ENCODE data around the gene RANBP6.

Gene RANBP6

GRCh38 chr9:6007058-6007769 is 8.2 kb downstream of the RANBP6 start:
- Histone ChIP-seq H3K4me2 (ENCODE audit: low read length) (peak overlapping the region; percentile 100), H4K12ac (ENCODE audit: low read depth, low read length) (peak overlapping the region; percentile 14), H4K8ac (ENCODE audit: low read depth, low read length) (peak overlapping the region; percentile 71), H3K18ac (ENCODE audit: low read length) (peak overlapping the region; percentile 82), H2AK5ac (ENCODE audit: low read length) (no peak overlapping the region), H2BK12ac (ENCODE audit: low read length) (no peak overlapping the region), H3K27me3 (ENCODE audit: insufficient read depth, low read length) (no peaks in the 10 kb centered on the region), H3K9ac (ENCODE audit: low read length) (peak overlapping the region; percentile 68), H3K79me1 (ENCODE audit: low read length) (peaks cover 7% of the 10 kb centered on the region), H3K79me2 (ENCODE audit: control insufficient read depth, insufficient read depth, low read length, poor library complexity) (peaks cover 2% of the 10 kb centered on the region), H3K27ac (ENCODE audit: low read depth, low read length) (peak overlapping the region; percentile 87), H3K4me3 (ENCODE audit: low read depth, low read length) (peak overlapping the region; percentile 97), H2BK120ac (ENCODE audit: insufficient read depth, low read length, poor library complexity) (peak overlapping the region; percentile 71), H3K36me3 (ENCODE audit: control insufficient read depth in 1 of 2, insufficient read depth in 2 of 2, low read length in 2 of 2) (peaks cover 3 to 7% of the 10 kb centered on the region in 2 experiments), H2BK5ac (ENCODE audit: low read depth, low read length, poor library complexity) (peak overlapping the region; percentile 78), H3K14ac (ENCODE audit: low read length) (peak overlapping the region; percentile 68), H4K91ac (ENCODE audit: low read depth, low read length) (peak overlapping the region; percentile 68), H3K4ac (ENCODE audit: low read depth, low read length) (peak overlapping the region; percentile 20), H3K23ac (ENCODE audit: low read length) (no peak overlapping the region), H2AFZ (ENCODE audit: insufficient read depth, low read length, poor library complexity) (peak overlapping the region; percentile 17), H3K4me1 (ENCODE audit: control insufficient read depth in 1 of 2, insufficient read depth in 2 of 2, low read length in 2 of 2) (no peaks in the 10 kb centered on the region), H3K9me3 (ENCODE audit: insufficient read depth, low read depth, low read length) (no peaks in the 10 kb centered on the region)
- WGBS (ENCODE audit: extremely low coverage, insufficient coverage, insufficient read length): no CpG with 5 or more reads among the region's 59 CpGs
- DNase-seq: peak; percentile 73 to 77

- H2BK5ac ChIP-seq (ENCODE audit: low read depth, low read length, poor library complexity): no peak overlapping the region
- no peak overlapping the region for H3K14ac ChIP-seq (ENCODE audit: low read length)
- H3K9me3 ChIP-seq (ENCODE audit: insufficient read depth, low read depth, low read length): no peaks in the 10 kb centered on the region
- H2AFZ ChIP-seq (ENCODE audit: insufficient read depth, low read length, poor library complexity): no peak overlapping the region
- H4K91ac ChIP-seq (ENCODE audit: low read depth, low read length): no peak overlapping the region
- H2BK120ac ChIP-seq (ENCODE audit: insufficient read depth, low read length, poor library complexity): no peak overlapping the region
- H3K18ac ChIP-seq (ENCODE audit: low read length): no peak overlapping the region
- peak overlapping the region; percentile 97 for H3K4me3 ChIP-seq (ENCODE audit: low read depth, low read length)
- H3K36me3 ChIP-seq (ENCODE audit: control insufficient read depth in 1 of 2, insufficient read depth in 2 of 2, low read length in 2 of 2): peaks cover 3 to 7% of the 10 kb centered on the region in 2 experiments
- H2BK12ac ChIP-seq (ENCODE audit: low read length): no peak overlapping the region
- no peaks in the 10 kb centered on the region for H3K4me1 ChIP-seq (ENCODE audit: control insufficient read depth in 1 of 2, insufficient read depth in 2 of 2, low read length in 2 of 2)
- no peak overlapping the region for H3K27ac ChIP-seq (ENCODE audit: low read depth, low read length)
- no peak for DNase-seq
- no peak overlapping the region for H2AK5ac ChIP-seq (ENCODE audit: low read length)
- H3K79me1 ChIP-seq (ENCODE audit: low read length): peaks cover 7% of the 10 kb centered on the region
- no peak overlapping the region for H4K8ac ChIP-seq (ENCODE audit: low read depth, low read length)
- no peak overlapping the region for H3K4ac ChIP-seq (ENCODE audit: low read depth, low read length)
- no peak overlapping the region for H3K9ac ChIP-seq (ENCODE audit: low read length)
- H3K4me2 ChIP-seq (ENCODE audit: low read length): peak overlapping the region; percentile 100
- no peak overlapping the region for H3K23ac ChIP-seq (ENCODE audit: low read length)
- H3K79me2 ChIP-seq (ENCODE audit: control insufficient read depth, insufficient read depth, low read length, poor library complexity): peaks cover 2% of the 10 kb centered on the region
- H4K12ac ChIP-seq (ENCODE audit: low read depth, low read length): no peak overlapping the region
- no CpG with 5 or more reads among the region's 13 CpGs for WGBS (ENCODE audit: extremely low coverage, insufficient coverage, insufficient read length)
- H3K27me3 ChIP-seq (ENCODE audit: insufficient read depth, low read length): no peaks in the 10 kb centered on the region
Observed at GRCh38 chr9:6006749-6007057, 8.7 kb downstream of the RANBP6 start.

- Histone ChIP-seq H3K27ac (ENCODE audit: low read depth, low read length) (no peak overlapping the region), H2AK5ac (ENCODE audit: low read length) (no peak overlapping the region), H3K4me1 (ENCODE audit: control insufficient read depth in 1 of 2, insufficient read depth in 2 of 2, low read length in 2 of 2) (no peaks in the 10 kb centered on the region), H2AFZ (ENCODE audit: insufficient read depth, low read length, poor library complexity) (no peak overlapping the region), H3K4me3 (ENCODE audit: low read depth, low read length) (no peak overlapping the region), H3K18ac (ENCODE audit: low read length) (no peak overlapping the region), H3K23ac (ENCODE audit: low read length) (no peak overlapping the region), H2BK120ac (ENCODE audit: insufficient read depth, low read length, poor library complexity) (no peak overlapping the region), H3K4ac (ENCODE audit: low read depth, low read length) (no peak overlapping the region), H2BK12ac (ENCODE audit: low read length) (no peak overlapping the region), H4K8ac (ENCODE audit: low read depth, low read length) (no peak overlapping the region), H3K14ac (ENCODE audit: low read length) (no peak overlapping the region), H3K9ac (ENCODE audit: low read length) (no peak overlapping the region), H3K9me3 (ENCODE audit: insufficient read depth, low read depth, low read length) (no peaks in the 10 kb centered on the region), H4K12ac (ENCODE audit: low read depth, low read length) (no peak overlapping the region), H3K79me2 (ENCODE audit: control insufficient read depth, insufficient read depth, low read length, poor library complexity) (no peaks in the 10 kb centered on the region), H3K36me3 (ENCODE audit: control insufficient read depth in 1 of 2, insufficient read depth in 2 of 2, low read length in 2 of 2) (peaks cover 3% of the 10 kb centered on the region in 2 experiments), H3K27me3 (ENCODE audit: insufficient read depth, low read length) (no peaks in the 10 kb centered on the region), H3K4me2 (ENCODE audit: low read length) (no peak overlapping the region), H3K79me1 (ENCODE audit: low read length) (no peaks in the 10 kb centered on the region), H4K91ac (ENCODE audit: low read depth, low read length) (no peak overlapping the region), H2BK5ac (ENCODE audit: low read depth, low read length, poor library complexity) (no peak overlapping the region)
- DNase-seq: no peak
- no CpG with 5 or more reads among the region's 2 CpGs for WGBS (ENCODE audit: extremely low coverage, insufficient coverage, insufficient read length)
Observed at GRCh38 chr9:6000955-6001354, 14.5 kb downstream of the RANBP6 start.

GRCh38 chr9:5999443-6000101 is 15.9 kb downstream of the RANBP6 start:
- H3K27me3 ChIP-seq (ENCODE audit: insufficient read depth, low read length): no peaks in the 10 kb centered on the region
- no peak overlapping the region for H2AFZ ChIP-seq (ENCODE audit: insufficient read depth, low read length, poor library complexity)
- no peak overlapping the region for H2AK5ac ChIP-seq (ENCODE audit: low read length)
- 100% methylated on average over 1 of the region's 2 CpGs for WGBS (ENCODE audit: extremely low coverage, insufficient coverage, insufficient read length)
- H3K4me3 ChIP-seq (ENCODE audit: low read depth, low read length): no peak overlapping the region
- no peak overlapping the region for H2BK12ac ChIP-seq (ENCODE audit: low read length)
- H3K4ac ChIP-seq (ENCODE audit: low read depth, low read length): no peak overlapping the region
- no peaks in the 10 kb centered on the region for H3K79me2 ChIP-seq (ENCODE audit: control insufficient read depth, insufficient read depth, low read length, poor library complexity)
- no peaks in the 10 kb centered on the region for H3K4me1 ChIP-seq (ENCODE audit: control insufficient read depth in 1 of 2, insufficient read depth in 2 of 2, low read length in 2 of 2)
- H3K4me2 ChIP-seq (ENCODE audit: low read length): no peak overlapping the region
- no peak for DNase-seq
- H2BK5ac ChIP-seq (ENCODE audit: low read depth, low read length, poor library complexity): no peak overlapping the region
- no peak overlapping the region for H3K9ac ChIP-seq (ENCODE audit: low read length)
- no peaks in the 10 kb centered on the region for H3K36me3 ChIP-seq (ENCODE audit: control insufficient read depth in 1 of 2, insufficient read depth in 2 of 2, low read length in 2 of 2)
- no peak overlapping the region for H3K18ac ChIP-seq (ENCODE audit: low read length)
- no peaks in the 10 kb centered on the region for H3K79me1 ChIP-seq (ENCODE audit: low read length)
- H4K91ac ChIP-seq (ENCODE audit: low read depth, low read length): no peak overlapping the region
- no peak overlapping the region for H3K14ac ChIP-seq (ENCODE audit: low read length)
- no peak overlapping the region for H3K23ac ChIP-seq (ENCODE audit: low read length)
- no peak overlapping the region for H4K8ac ChIP-seq (ENCODE audit: low read depth, low read length)
- no peaks in the 10 kb centered on the region for H3K9me3 ChIP-seq (ENCODE audit: insufficient read depth, low read depth, low read length)
- H3K27ac ChIP-seq (ENCODE audit: low read depth, low read length): no peak overlapping the region
- no peak overlapping the region for H2BK120ac ChIP-seq (ENCODE audit: insufficient read depth, low read length, poor library complexity)
- H4K12ac ChIP-seq (ENCODE audit: low read depth, low read length): no peak overlapping the region
